ENCODE results near the gene RFPL1.

RFPL1 gene

GRCh38 chr22:29427176-29427760, 11.1 kb upstream of the RFPL1 start:
- Histone ChIP-seq H3K4me2 (ENCODE audit: low read length) (no peak overlapping the region), H4K20me1 (ENCODE audit: control insufficient read depth, insufficient read depth, low read depth, low read length) (no peaks in the 10 kb centered on the region), H3F3A (ENCODE audit: control insufficient read depth, insufficient read depth) (no peaks in the 10 kb centered on the region), H3K36me3 (ENCODE audit: control insufficient read depth, low read length) (no peaks in the 10 kb centered on the region), H3K9me3 (ENCODE audit: control insufficient read depth, insufficient read depth, low read length) (no peaks in the 10 kb centered on the region), H3K4me3 (ENCODE audit: low read length) (no peak overlapping the region), H3K4me1 (ENCODE audit: control insufficient read depth, low read length) (no peaks in the 10 kb centered on the region), H3K27ac (ENCODE audit: low read depth, low read length) (no peak overlapping the region), H3K79me2 (ENCODE audit: control insufficient read depth, low read length) (no peaks in the 10 kb centered on the region), H3K27me3 (ENCODE audit: control insufficient read depth, low read length) (peaks cover 37% of the 10 kb centered on the region), H3K9me2 (replicated peaks; ENCODE audit: control insufficient read depth, low read length) (no peaks in the 10 kb centered on the region)
- TF ChIP-seq CTCF (IDR thresholded peaks at IDR 0.05; ENCODE audit: low read depth, low read length, poor library complexity, severe bottlenecking) (no peak), EZH2phosphoT487 (IDR thresholded peaks at IDR 0.05; ENCODE audit: borderline replicate concordance, low read length) (no peak)

GRCh38 chr22:29431986-29432385, 6.4 kb upstream of the RFPL1 start:
- Histone ChIP-seq H3K27me3 (ENCODE audit: control insufficient read depth, low read length) (peaks cover 50% of the 10 kb centered on the region), H3K4me3 (ENCODE audit: low read length) (no peak overlapping the region), H3F3A (ENCODE audit: control insufficient read depth, insufficient read depth) (no peaks in the 10 kb centered on the region), H3K27ac (ENCODE audit: low read depth, low read length) (no peak overlapping the region), H3K4me1 (ENCODE audit: control insufficient read depth, low read length) (no peaks in the 10 kb centered on the region), H3K79me2 (ENCODE audit: control insufficient read depth, low read length) (no peaks in the 10 kb centered on the region), H3K4me2 (ENCODE audit: low read length) (no peak overlapping the region), H3K36me3 (ENCODE audit: control insufficient read depth, low read length) (no peaks in the 10 kb centered on the region), H3K9me3 (ENCODE audit: control insufficient read depth, insufficient read depth, low read length) (no peaks in the 10 kb centered on the region), H4K20me1 (ENCODE audit: control insufficient read depth, insufficient read depth, low read depth, low read length) (no peaks in the 10 kb centered on the region), H3K9me2 (replicated peaks; ENCODE audit: control insufficient read depth, low read length) (no peaks in the 10 kb centered on the region)
- TF ChIP-seq CTCF (IDR thresholded peaks at IDR 0.05; ENCODE audit: low read depth, low read length, poor library complexity, severe bottlenecking) (no peak), EZH2phosphoT487 (IDR thresholded peaks at IDR 0.05; ENCODE audit: borderline replicate concordance, low read length) (no peak)

- no peaks in the 10 kb centered on the region for H3K9me3 ChIP-seq (ENCODE audit: control insufficient read depth, insufficient read depth, low read length)
- H3K9me2 ChIP-seq (replicated peaks; ENCODE audit: control insufficient read depth, low read length): no peaks in the 10 kb centered on the region
- no peaks in the 10 kb centered on the region for H3K79me2 ChIP-seq (ENCODE audit: control insufficient read depth, low read length)
- no peak overlapping the region for H3K4me2 ChIP-seq (ENCODE audit: low read length)
- no peaks in the 10 kb centered on the region for H3F3A ChIP-seq (ENCODE audit: control insufficient read depth, insufficient read depth)
- H3K27ac ChIP-seq (ENCODE audit: low read depth, low read length): no peak overlapping the region
- TF ChIP-seq EZH2phosphoT487 (IDR thresholded peaks at IDR 0.05; ENCODE audit: borderline replicate concordance, low read length) (no peak), CTCF (IDR thresholded peaks at IDR 0.05; ENCODE audit: low read depth, low read length, poor library complexity, severe bottlenecking) (no peak)
- H3K27me3 ChIP-seq (ENCODE audit: control insufficient read depth, low read length): peaks cover 39% of the 10 kb centered on the region
- no peak overlapping the region for H3K4me3 ChIP-seq (ENCODE audit: low read length)
- H3K4me1 ChIP-seq (ENCODE audit: control insufficient read depth, low read length): no peaks in the 10 kb centered on the region
- no peaks in the 10 kb centered on the region for H4K20me1 ChIP-seq (ENCODE audit: control insufficient read depth, insufficient read depth, low read depth, low read length)
- no peaks in the 10 kb centered on the region for H3K36me3 ChIP-seq (ENCODE audit: control insufficient read depth, low read length)
Measured at GRCh38 chr22:29433856-29434255, 4.5 kb upstream of the RFPL1 start.
